Heart left ventricle (tissue), 16 donors: ENCODE measurements around the gene DPYSL5. TPM values are rescaled to one million over a fixed set of nuclear protein-coding genes. Genes with fewer than 3 reads are reported as not detected.
A peak's percentile ranks its signal among the peaks of the same experiment; 100 is the strongest.

ENCODE experiments used
- ATAC-seq, 4 donors: fragments of 200-7000 bp; cut with Tn5 transposase; one replicate each; pipeline ENCODE4 v1.9.1; 2020 to 2022; ENCODE audit warnings: moderate library complexity in 4 of 4, mild to moderate bottlenecking in 3 of 4, moderate number of reproducible peaks in 1 of 4
- DNase-seq, 5 donors: peaks; one replicate each; pipeline ENCODE4 v3.0.0-alpha.2; 2020
- H3K27ac ChIP-seq, 12 donors: fragments of 200-600 bp; sonication (generic) in 4 of 12; one replicate each; pipeline versions ENCODE4 v1.5.0 to v1.8.0; 2016 to 2022; ENCODE audit warnings: mild to moderate bottlenecking in 2 of 12
- H3K27me3 ChIP-seq, 9 donors: fragments of 200-600 bp; sonication (generic) in 2 of 9; one replicate each; pipeline versions ENCODE4 v1.5.1 to v1.8.0; 2016 to 2022; ENCODE audit warnings: mild to moderate bottlenecking in 3 of 9
- H3K36me3 ChIP-seq, 9 donors: fragments of 200-600 bp; sonication (generic) in 2 of 9; one replicate each; pipeline versions ENCODE4 v1.5.0 to v1.8.0; 2018 to 2022; ENCODE audit warnings: mild to moderate bottlenecking in 2 of 9
- H3K4me1 ChIP-seq, 12 donors: fragments of 200-600 bp; sonication (generic) in 4 of 12; one replicate each; pipeline versions ENCODE4 v1.5.0 to v1.8.0; 2016 to 2022; ENCODE audit warnings: mild to moderate bottlenecking in 3 of 12
- H3K4me3 ChIP-seq, 12 donors: fragments of 200-600 bp; sonication (generic) in 4 of 12; one replicate each; pipeline versions ENCODE4 v1.5.0 to v1.8.0; 2017 to 2022; ENCODE audit warnings: mild to moderate bottlenecking in 9 of 12, moderate library complexity in 4 of 12
- H3K9me3 ChIP-seq, 12 donors: fragments of 200-600 bp; sonication (generic) in 4 of 12; one replicate each; pipeline versions ENCODE4 v1.5.0 to v1.8.0; 2016 to 2022; ENCODE audit warnings: mild to moderate bottlenecking in 1 of 12
- POLR2A ChIP-seq, 2 donors: fragments of 450-650 bp; IDR thresholded peaks; one replicate each; pipeline ENCODE4 v1.6.1; 2017; ENCODE audit warnings: antibody characterized with exemption in 2 of 2, mild to moderate bottlenecking in 2 of 2, moderate library complexity in 2 of 2
- WGBS, 4 donors: extraction: QIAGEN DNeasy Blood & Tissue Kit in 2 of 4; methylation state at CpG; one replicate each; pipeline versions ENCODE4 v1.1.5 to v1.1.7; 2013 to 2018; 5-methylcytosine and 5-hydroxymethylcytosine counted together
- intact Hi-C, 10 donors: fragments of 100-400 bp; cut with DNase I; formaldehyde crosslinking; loops; one replicate each; pipeline versions ENCODE4 v1.11.1 to v1.14.2; 2022
- polyA plus RNA-seq, 2 donors: library from polyadenylated mRNA; stranded (reverse); fragments of 200-250 nt; gene quantifications; one replicate each; pipeline ENCODE4 v1.2.3, GENCODE V29; 2013
- total RNA-seq, 9 donors: library from RNA; depleted of rRNA in 2 of 9; stranded (reverse); fragments of >200 nt in 2 of 9; fragmentation: NEBNext Ultra II Directional in 3 of 9; extraction: Animal tissue kit (Norgen Biotek cat#: 25700) in 3 of 9; gene quantifications; one replicate each; pipeline versions ENCODE4 v1.1.0 to v1.2.4, GENCODE V29; 2016 to 2023
- TF ChIP-seq, protein P1 (sequence below), 12 donors: fragments of 200-600 bp; sonication (generic) in 4 of 12; IDR thresholded peaks; one replicate each; pipeline versions ENCODE4 v1.5.0 to v1.8.0; 2018 to 2022; ENCODE audit warnings: antibody characterized with exemption in 12 of 12, mild to moderate bottlenecking in 5 of 12
- donor health status: ischemic (EF 13 %, LVEDD 7.1; RV severe dilation, severe dysfunction).
- donor health status: healthy with polysubstance abuse.
- donor health status: DM: no; HTN: yes; CAD: no.
- donor health status: DM: no; HTN: no; CAD: no.
- donor health status: ischemic (EF 25% LVEDD 6.9; RV normal size, moderate dysfunction).
- donor health status: ischemic (EF 25% LVEDD 5.7; RV mildly dilated, moderate dysfunction).
- donor health status: healthy.
- donor health status: DM: yes; HTN: yes; CAD: no.
- donor health status: ischemic (EF 35%, LVEDD 5.7; RV mildly dilated, moderate dysfunction).
- donor health status: nonischemic (EF 11% LVEDD 7.7; RV severe dilation, severe dysfunction).
- donor health status: DM: yes; HTN: yes; CAD: no.
- donor health status: PGD.
- donor health status: ischemic (EF 29% LVEDD 5.4; RV normal size, mild dysfunction).
- donor health status: nonischemic (EF 23%, LVEDD 6.1; RV moderate dilation, normal function).

DPYSL5 gene
- total and polyA plus RNA-seq, 11 donors, result 0.06 to 0.13 TPM; not detected in 9

DNA sequence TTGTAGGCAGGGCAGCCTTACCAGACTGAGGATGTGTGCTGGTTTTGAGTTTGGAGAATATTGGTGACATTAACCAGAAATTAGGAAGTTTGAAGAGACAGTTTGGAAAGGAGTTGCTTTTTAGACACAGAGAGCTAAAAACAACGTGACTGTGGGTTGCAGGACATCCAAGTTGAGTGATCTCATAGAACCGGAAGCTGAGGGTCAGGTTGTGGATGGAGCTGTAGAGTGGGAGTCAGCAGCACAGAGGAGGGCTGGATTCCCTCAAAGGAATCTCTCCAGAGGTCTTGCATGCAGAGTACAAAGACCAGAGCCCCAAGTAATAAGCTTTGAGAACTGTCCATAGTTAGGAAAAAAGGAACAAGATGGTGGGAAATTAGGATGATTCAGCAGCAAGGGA lies 131.8 kb downstream of the DPYSL5 start:
- 51 to 61% (median 55%) methylated on average over 2 of the region's 2 CpGs for WGBS, 4 donors
- Histone ChIP-seq H3K27ac (peak overlapping the region in 2 of 12 donors; percentile 7 to 21), H3K4me3 (no peak overlapping the region), H3K4me1 (peaks cover 0 to 50% (median 27%) of the 10 kb centered on the region in 12 donors), H3K36me3 (no peaks in the 10 kb centered on the region), H3K9me3 (no peaks in the 10 kb centered on the region), H3K27me3 (no peaks in the 10 kb centered on the region)
- DNase-seq (peak in 1 of 5 donors; percentile 26), ATAC-seq (peak in 1 of 4 donors; percentile 43)
- intact Hi-C loops, result loop anchor here in 1 of 10 donors (5.0 kb wide), 1 partner anchor 38 kb away; no protein-coding TSS in a partner anchor
- TF ChIP-seq POLR2A (IDR thresholded peaks at IDR 0.05), result no peak
- TF ChIP-seq, protein P1, sequence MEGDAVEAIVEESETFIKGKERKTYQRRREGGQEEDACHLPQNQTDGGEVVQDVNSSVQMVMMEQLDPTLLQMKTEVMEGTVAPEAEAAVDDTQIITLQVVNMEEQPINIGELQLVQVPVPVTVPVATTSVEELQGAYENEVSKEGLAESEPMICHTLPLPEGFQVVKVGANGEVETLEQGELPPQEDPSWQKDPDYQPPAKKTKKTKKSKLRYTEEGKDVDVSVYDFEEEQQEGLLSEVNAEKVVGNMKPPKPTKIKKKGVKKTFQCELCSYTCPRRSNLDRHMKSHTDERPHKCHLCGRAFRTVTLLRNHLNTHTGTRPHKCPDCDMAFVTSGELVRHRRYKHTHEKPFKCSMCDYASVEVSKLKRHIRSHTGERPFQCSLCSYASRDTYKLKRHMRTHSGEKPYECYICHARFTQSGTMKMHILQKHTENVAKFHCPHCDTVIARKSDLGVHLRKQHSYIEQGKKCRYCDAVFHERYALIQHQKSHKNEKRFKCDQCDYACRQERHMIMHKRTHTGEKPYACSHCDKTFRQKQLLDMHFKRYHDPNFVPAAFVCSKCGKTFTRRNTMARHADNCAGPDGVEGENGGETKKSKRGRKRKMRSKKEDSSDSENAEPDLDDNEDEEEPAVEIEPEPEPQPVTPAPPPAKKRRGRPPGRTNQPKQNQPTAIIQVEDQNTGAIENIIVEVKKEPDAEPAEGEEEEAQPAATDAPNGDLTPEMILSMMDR (IDR thresholded peaks at IDR 0.05), result no peak

GRCh38 chr2:26980971-26981370 lies 133.0 kb downstream of the DPYSL5 start:
- H3K4me3 ChIP-seq, result no peak overlapping the region
- WGBS, 4 donors, result 89 to 100% (median 94%) methylated on average over 2 of the region's 2 CpGs
- no peaks in the 10 kb centered on the region for H3K9me3 ChIP-seq
- no peaks in the 10 kb centered on the region for H3K27me3 ChIP-seq
- no peak for DNase-seq
- no peak for TF ChIP-seq POLR2A (IDR thresholded peaks at IDR 0.05)
- TF ChIP-seq, protein P1 (IDR thresholded peaks at IDR 0.05), result no peak
- no peaks in the 10 kb centered on the region for H3K36me3 ChIP-seq
- intact Hi-C loops, result loop anchor here in 1 of 10 donors (5.0 kb wide), 1 partner anchor 36 kb away; no protein-coding TSS in a partner anchor
- no peak for ATAC-seq
- H3K4me1 ChIP-seq, result peaks cover 0 to 46% (median 25%) of the 10 kb centered on the region in 12 donors
- H3K27ac ChIP-seq, result peak overlapping the region in 1 of 12 donors; percentile 26

- Histone ChIP-seq H3K27me3 (no peaks in the 10 kb centered on the region), H3K27ac (peak overlapping the region in 8 of 12 donors; percentile 14 to 43 (median 29)), H3K9me3 (no peaks in the 10 kb centered on the region), H3K4me3 (no peak overlapping the region), H3K4me1 (peaks cover 0 to 37% (median 19%) of the 10 kb centered on the region in 12 donors), H3K36me3 (peaks cover 0 to 2% (median 0%) of the 10 kb centered on the region in 9 donors)
- intact Hi-C loops, result loop anchor here in 1 of 10 donors (5.0 kb wide), 1 partner anchor 35 kb away; no protein-coding TSS in a partner anchor
- ATAC-seq (peak; percentile 80 to 90 (median 84)), DNase-seq (peak in 4 of 5 donors; percentile 65 to 83 (median 76))
- WGBS, 4 donors, result 30 to 32% (median 31%) methylated on average over 2 of the region's 2 CpGs
- TF ChIP-seq POLR2A (IDR thresholded peaks at IDR 0.05), result no peak
- TF ChIP-seq, protein P1 (IDR thresholded peaks at IDR 0.05), result peak in 11 of 12 donors; percentile 9 to 55 (median 35)
Measured at GRCh38 chr2:26982102-26982742, 134.3 kb downstream of the DPYSL5 start.

GRCh38 chr2:26983746-26984145 lies 135.8 kb downstream of the DPYSL5 start:
- ATAC-seq (no peak), DNase-seq (no peak)
- intact Hi-C loops, result loop anchor here in 1 of 10 donors (5.0 kb wide), 1 partner anchor 34 kb away; no protein-coding TSS in a partner anchor
- 75 to 80% (median 77%) methylated on average over 3 of the region's 3 CpGs for WGBS, 4 donors
- Histone ChIP-seq H3K27ac (no peak overlapping the region), H3K4me1 (peaks cover 0 to 24% (median 16%) of the 10 kb centered on the region in 12 donors), H3K36me3 (peaks cover 0 to 2% (median 0%) of the 10 kb centered on the region in 9 donors), H3K9me3 (no peaks in the 10 kb centered on the region), H3K4me3 (no peak overlapping the region), H3K27me3 (no peaks in the 10 kb centered on the region)
- TF ChIP-seq POLR2A (IDR thresholded peaks at IDR 0.05), result no peak
- TF ChIP-seq, protein P1 (IDR thresholded peaks at IDR 0.05), result no peak
